K562 (cell line): ENCODE measurements around the gene TRIM37. TPM values are rescaled to one million over a fixed set of nuclear protein-coding genes. Genes with fewer than 3 reads are reported as not detected.

Source experiments
- ATAC-seq: fragments of 200-7000 bp; cut with Tn5 transposase; 3 replicates; pipeline ENCODE4 v1.9.1; 2020; ENCODE audit warnings: moderate library complexity
- BruUV-seq: library from RNA; stranded (reverse); fragments of 400-500 nt; replicated peaks from 2 replicates; lab custom pipeline; 2021; lab: Mats Ljungman, UMichigan
- CTCF ChIA-PET: fragments of 300-600 bp; formaldehyde crosslinking; extraction: SDS; loops from one replicate; lab custom pipeline; 2021; ENCODE audit warnings: low intra/inter-chr PET ratio; lab: Yijun Ruan, JAX
- POLR2A ChIA-PET: fragments of 300-600, 350-650 bp; sonication (Branson Sonifier 250); formaldehyde crosslinking; extraction: SDS; loops from one replicate; lab custom pipeline; 2021; ENCODE audit warnings: antibody characterized with exemption, inconsistent platforms; lab: Yijun Ruan, JAX
- DNase-seq, 4 experiments: peaks; one replicate each; pipeline versions ENCODE4 v3.0.0 to v3.0.0-alpha.2; 2011 to 2018; ENCODE audit warnings: low spot score in 3 of 4, mixed read lengths in 3 of 4; ENCODE audit errors: extremely low read depth in 1 of 4
- FAIRE-seq: peaks from 2 replicates; lab custom pipeline; 2011; peaks lifted over from hg19 to GRCh38; lab: Jason Lieb, UNC
- H2AFZ ChIP-seq: 2 replicates; pipeline ENCODE4 v1.6.0; 2011; ENCODE audit warnings: low read depth, low read length, control low read depth, inconsistent platforms
- H3K27ac ChIP-seq: fragments of 200-600 bp; 3 replicates; pipeline ENCODE4 v1.8.0; 2011; ENCODE audit warnings: low read depth, mild to moderate bottlenecking, control low read depth, inconsistent platforms, low read length, moderate library complexity, mixed read lengths; ENCODE audit errors: extremely low read depth
- H3K27me3 ChIP-seq, 2 experiments: fragments of 300-600 bp in 1 of 2; 2 replicates in 1 of 2; 3 replicates in 1 of 2; pipeline versions ENCODE4 v1.6.0 to v1.8.0; 2011; ENCODE audit warnings: inconsistent platforms in 2 of 2, low read length in 2 of 2, mild to moderate bottlenecking in 1 of 2, mixed read lengths in 1 of 2, moderate library complexity in 1 of 2; ENCODE audit not compliant: control insufficient read depth in 2 of 2, insufficient read depth in 2 of 2
- H3K36me3 ChIP-seq: fragments of 300-600 bp; 3 replicates; pipeline ENCODE4 v1.8.0; 2011; ENCODE audit warnings: mild to moderate bottlenecking, low read length, inconsistent platforms; ENCODE audit not compliant: control insufficient read depth, insufficient read depth
- H3K4me1 ChIP-seq, 2 experiments: fragments of 200-600 bp in 1 of 2; replicated peaks in 1 of 2; 2 replicates in 1 of 2; 3 replicates in 1 of 2; pipeline versions ENCODE4 v1.5.1 to v1.8.0; 2011; ENCODE audit warnings: inconsistent platforms in 2 of 2, low read length in 2 of 2, mild to moderate bottlenecking in 1 of 2, mixed read lengths in 1 of 2, moderate library complexity in 1 of 2; ENCODE audit not compliant: control insufficient read depth in 2 of 2, insufficient read depth in 2 of 2
- H3K4me2 ChIP-seq: 2 replicates; pipeline ENCODE4 v1.6.1; 2011; ENCODE audit warnings: low read length, control low read depth, inconsistent platforms, mixed read lengths; ENCODE audit not compliant: insufficient read depth
- H3K4me3 ChIP-seq: fragments of 200-600 bp; sonication (generic), shearing (Covaris generic); 2 replicates; pipeline ENCODE4 v1.5.1; 2016; ENCODE audit warnings: control low read depth, inconsistent platforms
- H3K79me2 ChIP-seq: fragments of 200-600 bp; 3 replicates; pipeline ENCODE4 v1.8.0; 2011; ENCODE audit warnings: low read length, inconsistent platforms; ENCODE audit not compliant: control insufficient read depth, insufficient read depth
- H3K9ac ChIP-seq, 2 experiments: 2 replicates each; pipeline versions ENCODE4 v1.6.0 to v1.6.1; 2011; ENCODE audit warnings: low read depth in 2 of 2, low read length in 2 of 2, control low read depth in 1 of 2, inconsistent platforms in 1 of 2, mild to moderate bottlenecking in 1 of 2, mixed read lengths in 1 of 2; ENCODE audit not compliant: insufficient read depth in 1 of 2
- H3K9me1 ChIP-seq: one replicate; pipeline ENCODE4 v1.6.0; 2011; ENCODE audit warnings: inconsistent platforms, mild to moderate bottlenecking, low read length, moderate library complexity; ENCODE audit not compliant: control insufficient read depth, insufficient read depth
- H3K9me3 ChIP-seq: replicated peaks from 2 replicates; pipeline ENCODE4 v1.5.1; 2011; ENCODE audit warnings: low read depth, low read length, inconsistent platforms; ENCODE audit not compliant: control insufficient read depth, insufficient read depth
- H4K20me1 ChIP-seq: replicated peaks from 2 replicates; pipeline ENCODE4 v1.6.1; 2011; ENCODE audit warnings: low read length, inconsistent platforms, mixed read lengths; ENCODE audit not compliant: control insufficient read depth, insufficient read depth
- GTF2E2 ChIP-seq: fragments of 200-800 bp; sonication (Bioruptor generic); IDR thresholded peaks from 2 replicates; pipeline ENCODE4 v1.6.1; 2016; ENCODE audit warnings: missing genetic modification characterization, missing compliant biosample characterization
- ZBTB11 ChIP-seq, 3 experiments: fragments of 200-800 bp in 1 of 3; fragments of 250-450 bp in 1 of 3; fragments of 450-650 bp in 1 of 3; sonication (Bioruptor Pico) in 1 of 3; sonication (Bioruptor generic) in 1 of 3; formaldehyde crosslinking in 1 of 3; IDR thresholded peaks; 2 replicates each; pipeline versions ENCODE4 v1.6.1 to v1.8.0; 2016 to 2022; ENCODE audit warnings: mild to moderate bottlenecking in 2 of 3, missing genetic modification characterization in 2 of 3, missing compliant biosample characterization in 1 of 3, moderate library complexity in 1 of 3
- WGBS: fragments of 100-300 bp; shearing (Covaris generic); methylation state at CpG from one replicate; pipeline ENCODE4 v1.1.6; 2016; ENCODE audit warnings: low coverage, mixed read lengths; ENCODE audit not compliant: insufficient coverage; ENCODE audit errors: missing lambda C conversion rate; 5-methylcytosine and 5-hydroxymethylcytosine counted together
- in situ Hi-C: fragments of 300-500 bp; cut with MboI; formaldehyde crosslinking; loops from 4 replicates; pipeline ENCODE4 v1.15.0; 2018; ENCODE audit warnings: inconsistent platforms, mixed read lengths
- intact Hi-C: fragments of 100-400 bp; cut with micrococcal nuclease; formaldehyde crosslinking; loops from 2 replicates; pipeline ENCODE4 v1.14.2; 2022
- polyA plus RNA-seq, 8 experiments: library from polyadenylated mRNA; depleted of rRNA in 4 of 8; stranded (reverse) in 5 of 8; unstranded in 3 of 8; fragments of >200 nt; fragmentation: Nextera tagmentation in 2 of 8; fragmentation: Illumina TruSeq in 1 of 8; extraction: Ambion mirVana in 2 of 8; extraction: Trizol in 1 of 8; gene quantifications; 2 replicates each; pipeline versions ENCODE4 v1.2.1 to v1.2.3, GENCODE V29; 2011 to 2014; ENCODE audit warnings: inconsistent platforms in 1 of 8, missing spikeins in 1 of 8
- total RNA-seq, 7 experiments: library from RNA; depleted of rRNA in 6 of 7; stranded (reverse); fragments of >200 nt in 6 of 7; fragmentation: Illumina TruSeq in 2 of 7; extraction: Trizol in 2 of 7; gene quantifications; 2 replicates each; pipeline versions ENCODE4 v1.2.1 to v1.2.3, GENCODE V29; 2011 to 2021; ENCODE audit warnings: low replicate concordance in 1 of 7

Gene TRIM37
- total and polyA plus RNA-seq, 9 of the 15 experiments (the other 6 are each of a cell fraction or from before 2014, with no cell fraction given), result 4.5 to 31.4 (median 23.8) TPM

DNA sequence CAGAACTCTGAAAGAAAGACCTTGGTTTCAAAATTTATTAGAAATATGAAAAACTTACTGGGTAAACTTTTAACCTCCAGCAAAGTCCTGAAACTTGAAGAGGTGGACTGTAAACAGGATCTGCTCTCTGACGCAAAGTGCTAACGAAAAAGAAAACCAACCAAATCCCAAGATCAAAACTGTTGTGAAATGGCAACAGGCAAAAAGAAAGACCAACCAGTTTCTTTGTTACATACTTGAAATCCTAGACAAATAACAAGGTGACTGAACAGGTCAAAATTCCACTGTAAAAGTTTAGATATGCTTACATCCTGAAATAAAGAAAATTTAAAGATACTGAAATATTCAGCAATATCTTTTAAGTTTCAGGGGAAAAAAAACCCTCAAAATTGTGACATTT lies 44.2 kb downstream of the TRIM37 start:
- no peaks in the 10 kb centered on the region for H3K9me3 ChIP-seq
- no peak overlapping the region for H3K4me3 ChIP-seq
- intact Hi-C loops, result no loop called here
- no peaks in the 10 kb centered on the region for H3K27me3 ChIP-seq
- no peak overlapping the region for H2AFZ ChIP-seq
- ChIA-PET POLR2A (no interaction called here), CTCF (no interaction called here)
- FAIRE-seq, result no peak
- no peak for DNase-seq
- in situ Hi-C loops, result no loop called here
- no peaks in the 10 kb centered on the region for H3K9me1 ChIP-seq
- no peaks in the 10 kb centered on the region for H3K79me2 ChIP-seq
- 79% methylated on average over 2 of the region's 2 CpGs for WGBS
- peaks cover 66% of the 10 kb centered on the region for H3K36me3 ChIP-seq
- H3K4me1 ChIP-seq, result no peaks in the 10 kb centered on the region
- H3K27ac ChIP-seq, result no peak overlapping the region
- H4K20me1 ChIP-seq, result no peaks in the 10 kb centered on the region
- ATAC-seq, result no peak
- no peak overlapping the region for H3K9ac ChIP-seq
- no TSS peak for BruUV-seq
- TF ChIP-seq GTF2E2 (tag), result no peak
- peak in 1 of 3 experiments; percentile 58; a peak in 1 of 6 replicates for TF ChIP-seq ZBTB11 (CRISPR knock-in tag; IDR thresholded peaks at IDR 0.05)
- H3K4me2 ChIP-seq, result no peak overlapping the region
